ENCODE measurements around the gene DBP. TPM values are rescaled to one million over a fixed set of nuclear protein-coding genes. Genes with fewer than 3 reads are reported as not detected.

DBP gene
- polyA plus RNA-seq, 1 experiment, result 5.3 TPM

- no peak for TF ChIP-seq CTCF (IDR thresholded peaks at IDR 0.05; ENCODE audit: insufficient read depth, low read depth, low read length)
- no peak for DNase-seq (ENCODE audit: low read depth)
- H3K27me3 ChIP-seq (ENCODE audit: control insufficient read depth, insufficient read depth, low read length), result no peaks in the 10 kb centered on the region
- POLR2A ChIA-PET, result no interaction called here
- CTCF ChIA-PET, result interaction anchor here (1.1 kb wide), 1 partner anchor 11 kb away, joined by 3 read pairs; no protein-coding TSS in a partner anchor
- H3K4me3 ChIP-seq (ENCODE audit: low read depth, low read length), result no peak overlapping the region
- H3K36me3 ChIP-seq (ENCODE audit: control insufficient read depth, insufficient read depth, low read length), result no peaks in the 10 kb centered on the region
These were observed 40.3 kb downstream of the DBP start for GRCh38 chr19:48596679-48597465.

GRCh38 chr19:48596237-48596636, 40.9 kb downstream of the DBP start:
- Histone ChIP-seq H3K27me3 (ENCODE audit: control insufficient read depth, insufficient read depth, low read length) (no peaks in the 10 kb centered on the region), H3K36me3 (ENCODE audit: control insufficient read depth, insufficient read depth, low read length) (no peaks in the 10 kb centered on the region), H3K4me3 (ENCODE audit: low read depth, low read length) (no peak overlapping the region)
- DNase-seq (ENCODE audit: low read depth), result no peak
- CTCF ChIA-PET, result no interaction called here
- no peak for TF ChIP-seq CTCF (IDR thresholded peaks at IDR 0.05; ENCODE audit: insufficient read depth, low read depth, low read length)
- POLR2A ChIA-PET, result no interaction called here

- Histone ChIP-seq H3K36me3 (ENCODE audit: control insufficient read depth, insufficient read depth, low read length) (no peaks in the 10 kb centered on the region), H3K27me3 (ENCODE audit: control insufficient read depth, insufficient read depth, low read length) (no peaks in the 10 kb centered on the region), H3K4me3 (ENCODE audit: low read depth, low read length) (no peak overlapping the region)
- DNase-seq (ENCODE audit: low read depth), result no peak
- ChIA-PET POLR2A (no interaction called here), CTCF (interaction anchor here (1.3 to 2.4 kb wide), 3 partner anchors 11 to 106 kb away, joined by 3 to 12 read pairs (median 6); partner anchors contain the start of gene SPACA4)
- no peak for TF ChIP-seq CTCF (IDR thresholded peaks at IDR 0.05; ENCODE audit: insufficient read depth, low read depth, low read length)
These were observed 41.3 kb downstream of the DBP start for GRCh38 chr19:48595833-48596232.

GRCh38 chr19:48595171-48595570, 42.0 kb downstream of the DBP start:
- no peak for DNase-seq (ENCODE audit: low read depth)
- TF ChIP-seq CTCF (IDR thresholded peaks at IDR 0.05; ENCODE audit: insufficient read depth, low read depth, low read length), result no peak
- POLR2A ChIA-PET, result no interaction called here
- Histone ChIP-seq H3K27me3 (ENCODE audit: control insufficient read depth, insufficient read depth, low read length) (no peaks in the 10 kb centered on the region), H3K4me3 (ENCODE audit: low read depth, low read length) (no peak overlapping the region), H3K36me3 (ENCODE audit: control insufficient read depth, insufficient read depth, low read length) (no peaks in the 10 kb centered on the region)
- CTCF ChIA-PET, result interaction anchor here (1.3 to 2.4 kb wide), 4 partner anchors 11 to 105 kb away, joined by 3 to 12 read pairs (median 5); partner anchors contain the start of gene SPACA4

DNA sequence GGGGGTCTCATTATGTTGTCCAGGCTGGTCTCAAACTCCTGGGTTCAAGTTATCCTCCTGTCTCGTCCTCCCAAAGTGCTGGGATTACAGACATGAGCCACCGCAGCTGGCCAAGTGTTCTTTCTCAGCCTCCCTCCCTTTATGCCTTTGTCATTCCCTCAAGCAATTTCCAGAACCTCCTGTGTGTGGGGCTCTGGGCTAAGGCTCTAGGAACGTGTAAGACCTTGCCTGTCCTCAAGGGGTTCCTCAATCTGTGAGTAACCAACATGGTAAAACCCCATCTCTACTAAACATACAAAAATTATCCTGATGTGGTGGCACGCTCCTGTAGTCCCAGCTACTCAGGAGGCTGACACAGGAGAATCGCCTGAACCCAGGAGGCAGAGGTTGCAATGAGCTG, 46.2 kb downstream of the DBP start:
- ChIA-PET POLR2A (no interaction called here), CTCF (interaction anchor here (1.6 to 11.5 kb wide), 3 partner anchors 18 to 98 kb away, joined by 3 to 161 read pairs (median 32); partner anchors contain the start of genes RPL18 and SPHK2)
- H3K36me3 ChIP-seq (ENCODE audit: control insufficient read depth, insufficient read depth, low read length), result no peaks in the 10 kb centered on the region
- no peaks in the 10 kb centered on the region for H3K27me3 ChIP-seq (ENCODE audit: control insufficient read depth, insufficient read depth, low read length)
- TF ChIP-seq CTCF (IDR thresholded peaks at IDR 0.05; ENCODE audit: insufficient read depth, low read depth, low read length), result no peak
- DNase-seq (ENCODE audit: low read depth), result no peak
- no peak overlapping the region for H3K4me3 ChIP-seq (ENCODE audit: low read depth, low read length)
